Mononuclear cell (primary cell): Measurements from ENCODE around the gene FBXW5. TPM values are rescaled to one million over a fixed set of nuclear protein-coding genes. Genes with fewer than 3 reads are reported as not detected.

Source experiments
- H3K27me3 ChIP-seq: 2 replicates; pipeline ENCODE4 v1.6.0; 2011; ENCODE audit warnings: low read length, control low read depth; ENCODE audit not compliant: insufficient read depth
- H3K4me1 ChIP-seq: 2 replicates; pipeline ENCODE4 v1.5.1; 2011; ENCODE audit warnings: mild to moderate bottlenecking, low read length, control low read depth; ENCODE audit not compliant: insufficient read depth
- H3K4me3 ChIP-seq: 2 replicates; pipeline ENCODE4 v1.5.1; 2011; ENCODE audit warnings: mild to moderate bottlenecking, low read length, moderate library complexity
- H3K9me3 ChIP-seq: 2 replicates; pipeline ENCODE4 v1.5.1; 2011; ENCODE audit warnings: low read depth, mild to moderate bottlenecking, control low read depth, low read length
- total RNA-seq: library from RNA; depleted of rRNA; stranded (reverse); fragments of >200 nt; gene quantifications from one replicate; pipeline ENCODE4 v1.2.3, GENCODE V29; 2012

The FBXW5 gene
- total RNA-seq, 1 donor, result 67.6 TPM

DNA sequence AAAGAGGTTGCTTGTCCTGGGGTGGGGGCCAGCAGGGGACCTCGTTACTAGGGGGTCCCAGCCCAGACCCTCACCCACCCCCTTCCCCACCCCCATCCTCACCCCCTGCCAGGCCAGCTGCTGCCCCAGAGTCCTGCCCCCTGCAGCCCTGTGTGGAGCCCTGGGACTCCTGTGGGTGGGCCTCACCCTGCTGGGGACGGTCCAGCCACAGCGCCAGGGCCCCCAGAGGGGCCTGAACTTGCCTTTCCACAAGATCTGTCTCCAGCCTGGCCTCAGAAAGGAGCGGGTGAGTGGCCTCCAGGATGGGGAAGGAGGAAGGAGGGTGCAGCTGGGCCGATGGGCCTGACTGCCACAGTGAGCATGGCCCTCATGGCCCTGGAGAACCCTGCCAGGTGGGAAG, 25.2 kb upstream of the FBXW5 start:
- Histone ChIP-seq H3K4me3 (no peak overlapping the region), H3K9me3 (no peaks in the 10 kb centered on the region), H3K4me1 (peaks cover 21% of the 10 kb centered on the region), H3K27me3 (no peaks in the 10 kb centered on the region)

DNA sequence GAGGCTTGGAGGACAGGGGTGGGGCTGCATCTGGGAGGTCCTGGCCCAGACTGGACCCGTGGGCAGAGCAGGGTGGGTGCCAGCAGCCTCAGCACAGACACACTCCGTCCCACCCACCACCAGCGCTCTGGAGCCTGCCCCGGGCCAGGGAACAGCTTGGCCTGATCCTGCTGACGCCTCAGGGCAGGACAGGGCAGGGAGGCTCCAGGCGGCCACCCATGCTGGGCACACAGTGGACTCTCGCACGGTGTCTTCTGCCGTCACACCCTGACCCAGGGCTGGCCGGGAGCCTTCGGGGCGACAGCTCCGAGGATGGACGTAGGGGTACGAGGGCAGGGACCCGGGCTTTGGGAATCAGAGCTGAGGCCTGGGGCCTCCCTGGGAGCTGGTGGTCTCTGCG, 24.6 kb upstream of the FBXW5 start:
- Histone ChIP-seq H3K27me3 (no peaks in the 10 kb centered on the region), H3K9me3 (no peaks in the 10 kb centered on the region), H3K4me3 (no peak overlapping the region), H3K4me1 (peaks cover 21% of the 10 kb centered on the region)

- Histone ChIP-seq H3K9me3 (no peaks in the 10 kb centered on the region), H3K4me1 (peaks cover 18% of the 10 kb centered on the region), H3K27me3 (no peaks in the 10 kb centered on the region), H3K4me3 (no peak overlapping the region)
Observed at GRCh38 chr9:136968333-136969127, 24.0 kb upstream of the FBXW5 start.

DNA sequence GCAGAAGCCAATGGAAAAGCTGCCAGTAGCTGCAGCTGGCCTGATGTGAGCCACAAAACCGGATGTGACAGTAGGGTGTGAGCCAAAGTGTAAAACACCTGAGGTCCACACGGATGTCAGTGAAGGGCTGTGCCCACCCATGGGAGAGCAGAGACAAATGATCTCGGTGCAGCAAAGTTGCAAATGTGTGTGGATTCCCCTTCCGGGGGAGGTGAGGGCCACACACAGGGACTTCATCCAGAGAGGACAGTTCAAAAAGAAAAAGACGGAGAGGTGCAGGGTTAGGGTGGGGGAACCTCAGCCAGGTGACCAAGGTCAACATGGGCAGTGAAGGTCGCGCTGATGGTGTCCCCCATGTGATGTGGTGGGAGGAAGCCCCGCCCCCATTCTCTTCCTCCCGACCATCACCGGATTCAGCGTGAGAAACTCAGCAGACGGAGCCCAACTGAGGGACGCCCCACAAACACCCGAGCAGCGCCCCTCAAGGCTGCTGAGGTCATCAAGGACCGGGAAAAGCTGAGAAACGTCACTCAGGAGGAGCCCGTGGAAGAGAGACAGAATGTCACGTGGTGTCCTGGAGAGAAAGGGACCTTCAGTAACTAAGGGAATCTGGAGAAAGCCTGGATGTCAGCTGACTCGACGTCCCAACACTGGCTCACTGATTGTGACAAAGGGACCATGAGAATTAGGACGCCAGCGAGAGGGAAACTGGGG, 21.4 kb upstream of the FBXW5 start:
- Histone ChIP-seq H3K27me3 (no peaks in the 10 kb centered on the region), H3K9me3 (no peaks in the 10 kb centered on the region), H3K4me1 (peaks cover 40% of the 10 kb centered on the region), H3K4me3 (no peak overlapping the region)

DNA sequence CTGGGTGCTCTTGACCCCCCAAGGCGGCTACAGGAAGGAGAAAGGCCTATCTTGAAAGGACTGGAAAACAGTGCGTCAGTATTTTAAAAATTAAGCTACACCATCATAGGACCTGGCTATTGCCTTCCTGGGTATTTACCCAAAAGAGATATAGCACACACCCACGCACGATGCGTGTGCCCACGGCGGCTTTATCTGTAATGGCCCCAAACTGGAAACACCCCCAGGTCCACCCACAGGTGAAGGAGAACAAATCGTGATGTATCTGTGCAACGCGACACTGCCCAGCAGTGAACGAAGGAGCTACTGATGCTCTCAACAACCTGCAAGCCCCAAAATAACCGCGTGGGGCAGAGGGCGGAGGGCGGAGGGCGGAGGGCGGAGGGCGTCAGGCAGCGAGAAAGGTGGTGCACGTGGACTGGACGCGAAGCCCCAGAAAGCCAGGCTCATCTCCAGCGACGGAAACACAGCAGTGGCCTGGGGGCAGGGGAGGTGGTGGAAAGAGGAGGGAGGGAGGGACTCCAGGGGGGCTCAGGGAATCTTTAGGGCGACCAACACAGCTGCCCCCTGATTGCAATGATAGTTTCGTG, 20.4 kb upstream of the FBXW5 start:
- no peaks in the 10 kb centered on the region for H3K9me3 ChIP-seq
- H3K4me1 ChIP-seq, result peaks cover 46% of the 10 kb centered on the region
- no peak overlapping the region for H3K4me3 ChIP-seq
- no peaks in the 10 kb centered on the region for H3K27me3 ChIP-seq

- Histone ChIP-seq H3K4me3 (no peak overlapping the region), H3K4me1 (peaks cover 53% of the 10 kb centered on the region), H3K9me3 (no peaks in the 10 kb centered on the region), H3K27me3 (no peaks in the 10 kb centered on the region)
Observed at GRCh38 chr9:136964171-136964689, 19.7 kb upstream of the FBXW5 start.

DNA sequence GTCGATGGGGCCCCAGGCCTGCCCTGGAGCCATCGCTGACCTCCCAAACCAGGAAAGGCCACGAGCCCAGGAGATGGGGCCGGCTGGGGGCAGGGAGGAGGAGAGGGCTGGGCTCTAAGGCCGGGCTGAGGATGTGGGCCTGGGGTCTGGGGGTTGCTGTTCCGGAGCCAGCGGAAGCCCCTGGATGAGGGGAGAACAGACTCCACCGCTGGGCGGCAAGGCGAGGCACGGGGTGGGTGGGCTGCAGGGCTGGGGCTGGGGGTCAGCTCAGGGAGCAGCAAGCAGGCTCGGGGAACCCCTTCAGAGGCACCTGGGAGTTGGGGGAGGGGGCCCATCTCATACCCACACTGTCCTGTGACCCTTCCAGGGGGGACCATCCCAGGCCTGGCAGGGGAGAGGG, 19.2 kb upstream of the FBXW5 start:
- Histone ChIP-seq H3K27me3 (no peaks in the 10 kb centered on the region), H3K4me3 (no peak overlapping the region), H3K9me3 (no peaks in the 10 kb centered on the region), H3K4me1 (peaks cover 57% of the 10 kb centered on the region)

GRCh38 chr9:136963341-136963740, 18.8 kb upstream of the FBXW5 start:
- no peaks in the 10 kb centered on the region for H3K27me3 ChIP-seq
- H3K4me1 ChIP-seq, result peaks cover 61% of the 10 kb centered on the region
- H3K4me3 ChIP-seq, result no peak overlapping the region
- no peaks in the 10 kb centered on the region for H3K9me3 ChIP-seq

DNA sequence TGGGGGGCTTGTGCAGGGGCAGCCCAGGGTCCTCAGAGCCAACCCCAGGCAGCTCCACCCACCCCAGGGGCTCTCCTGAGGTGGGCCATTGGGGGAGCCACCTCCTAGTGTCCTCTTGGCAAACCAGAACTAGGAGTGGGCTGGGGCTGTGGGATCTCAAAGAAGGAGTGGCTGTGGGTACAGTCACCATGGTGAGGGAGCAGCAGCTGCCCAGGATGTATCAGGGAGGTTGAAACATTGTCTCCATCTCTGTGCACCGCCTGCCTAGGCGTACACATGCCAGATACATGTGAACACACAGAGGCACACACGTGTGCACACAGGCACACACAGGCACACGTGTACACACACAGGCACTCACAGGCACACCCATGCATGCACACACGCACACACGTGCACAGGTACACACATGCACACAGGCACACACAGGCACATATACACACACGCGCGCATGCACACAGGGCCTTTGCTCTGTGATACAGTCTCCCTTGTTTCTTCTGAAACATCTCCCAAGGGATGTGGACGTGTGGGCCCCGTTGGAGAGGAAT, 18.2 kb upstream of the FBXW5 start:
- H3K4me1 ChIP-seq, result peaks cover 65% of the 10 kb centered on the region
- H3K27me3 ChIP-seq, result no peaks in the 10 kb centered on the region
- no peak overlapping the region for H3K4me3 ChIP-seq
- H3K9me3 ChIP-seq, result no peaks in the 10 kb centered on the region

DNA sequence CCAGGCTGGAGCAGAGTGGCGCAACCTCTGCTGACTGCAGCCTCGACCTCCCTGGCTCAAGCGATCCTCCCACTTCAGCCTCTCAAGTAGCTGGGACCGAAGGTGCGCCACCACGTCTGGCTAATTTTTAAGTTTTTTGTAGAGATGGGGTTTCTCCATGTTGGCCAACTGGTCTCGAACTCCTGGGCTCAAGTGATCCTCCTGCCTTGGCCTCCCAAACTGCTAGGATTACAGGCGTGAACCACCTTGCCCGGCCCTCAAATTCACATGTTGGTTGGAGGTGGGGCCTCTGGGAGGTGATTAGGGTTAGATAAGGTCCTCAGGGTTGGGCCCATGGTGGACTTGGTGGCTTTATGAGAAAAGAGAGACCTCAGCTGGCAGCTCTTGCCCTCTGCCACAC, 17.6 kb upstream of the FBXW5 start:
- peaks cover 65% of the 10 kb centered on the region for H3K4me1 ChIP-seq
- H3K9me3 ChIP-seq, result no peaks in the 10 kb centered on the region
- no peaks in the 10 kb centered on the region for H3K27me3 ChIP-seq
- H3K4me3 ChIP-seq, result no peak overlapping the region

- no peak overlapping the region for H3K4me3 ChIP-seq
- H3K9me3 ChIP-seq, result no peaks in the 10 kb centered on the region
- H3K27me3 ChIP-seq, result no peaks in the 10 kb centered on the region
- H3K4me1 ChIP-seq, result peaks cover 65% of the 10 kb centered on the region
Observed at GRCh38 chr9:136961279-136962065, 16.9 kb upstream of the FBXW5 start.

- no peaks in the 10 kb centered on the region for H3K9me3 ChIP-seq
- no peaks in the 10 kb centered on the region for H3K27me3 ChIP-seq
- no peak overlapping the region for H3K4me3 ChIP-seq
- H3K4me1 ChIP-seq, result peaks cover 60% of the 10 kb centered on the region
Observed at GRCh38 chr9:136960938-136961275, 16.4 kb upstream of the FBXW5 start.

GRCh38 chr9:136960212-136960937, 15.8 kb upstream of the FBXW5 start:
- Histone ChIP-seq H3K9me3 (no peaks in the 10 kb centered on the region), H3K27me3 (no peaks in the 10 kb centered on the region), H3K4me1 (peaks cover 56% of the 10 kb centered on the region), H3K4me3 (no peak overlapping the region)
